Measurements from ENCODE around the gene HSBP1L1.

- TF ChIP-seq CTCF (conservative IDR thresholded peaks at IDR 0.05 in 1 of 2, IDR thresholded peaks at IDR 0.05 in 1 of 2; ENCODE audit: low read depth in 1 of 2, low read length in 2 of 2): no peak
- TF ChIP-seq EZH2 (IDR thresholded peaks at IDR 0.05; ENCODE audit: low read length, missing control alignments): no peak
Observed at GRCh38 chr18:79970419-79971133, 6.1 kb downstream of the HSBP1L1 start.

Data from fibroblast of lung (primary cell).